Myometrial cell (primary cell): ENCODE results near the gene MTMR3. TPM values are rescaled to one million over a fixed set of nuclear protein-coding genes. Genes with fewer than 3 reads are reported as not detected.

ENCODE experiments used
- total RNA-seq: library from RNA; depleted of rRNA; stranded (reverse); fragments of >200 nt; gene quantifications from 2 replicates; pipeline ENCODE4 v1.2.3, GENCODE V29; 2015

Gene MTMR3
- 16.0 and 25.7 TPM in 2 replicates for total RNA-seq

DNA sequence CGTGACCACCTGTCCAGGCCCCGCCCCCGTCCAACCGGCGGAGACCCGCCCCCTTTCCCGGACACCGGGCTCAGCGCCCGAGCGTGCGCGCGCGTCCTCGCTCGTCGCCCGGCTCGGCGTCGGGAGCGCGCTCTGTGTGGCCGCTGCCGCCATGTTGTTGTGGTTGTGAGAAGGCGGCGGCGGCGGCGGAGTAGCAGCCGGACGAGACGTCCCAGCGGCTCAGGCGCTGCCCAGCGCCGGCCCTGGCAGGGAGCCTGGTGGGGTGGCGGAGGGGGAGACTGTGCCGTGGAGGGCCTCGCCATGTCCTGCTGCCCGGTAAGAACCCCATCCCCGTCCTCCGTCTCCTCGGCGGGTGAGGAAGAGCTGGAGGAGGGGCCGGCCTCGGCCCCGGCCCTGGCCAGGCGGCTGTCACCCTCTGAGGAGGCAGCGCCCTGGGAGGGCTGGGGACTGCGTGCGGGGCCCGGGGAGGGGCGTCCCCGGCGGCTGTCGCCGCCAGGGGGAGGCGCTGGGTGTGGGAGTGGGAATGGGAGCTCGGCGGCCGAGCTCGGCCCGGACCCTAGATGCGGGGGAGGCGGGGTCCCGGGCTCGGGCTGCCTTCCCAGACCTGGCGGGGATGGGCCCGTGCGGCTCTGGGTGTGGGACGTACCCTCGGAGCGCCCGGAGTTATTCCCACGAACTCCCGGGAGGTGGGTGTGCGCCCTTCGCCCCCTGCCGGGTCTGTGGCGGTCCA is at the start of gene MTMR3:
MTMR3 (plus strand) TSS at position 130 of the 730 bp plus-strand sequence. CDS start 87,886 bp downstream, outside the sequence.

GRCh38 chr22:29837741-29838598 is 45.0 kb upstream of the MTMR3 start, which contains the start of gene ASCC2:
Gene ASCC2, minus strand, starts transcription at chr22:29838274. Its CDS starts 5,949 bp downstream, at chr22:29832325.

DNA sequence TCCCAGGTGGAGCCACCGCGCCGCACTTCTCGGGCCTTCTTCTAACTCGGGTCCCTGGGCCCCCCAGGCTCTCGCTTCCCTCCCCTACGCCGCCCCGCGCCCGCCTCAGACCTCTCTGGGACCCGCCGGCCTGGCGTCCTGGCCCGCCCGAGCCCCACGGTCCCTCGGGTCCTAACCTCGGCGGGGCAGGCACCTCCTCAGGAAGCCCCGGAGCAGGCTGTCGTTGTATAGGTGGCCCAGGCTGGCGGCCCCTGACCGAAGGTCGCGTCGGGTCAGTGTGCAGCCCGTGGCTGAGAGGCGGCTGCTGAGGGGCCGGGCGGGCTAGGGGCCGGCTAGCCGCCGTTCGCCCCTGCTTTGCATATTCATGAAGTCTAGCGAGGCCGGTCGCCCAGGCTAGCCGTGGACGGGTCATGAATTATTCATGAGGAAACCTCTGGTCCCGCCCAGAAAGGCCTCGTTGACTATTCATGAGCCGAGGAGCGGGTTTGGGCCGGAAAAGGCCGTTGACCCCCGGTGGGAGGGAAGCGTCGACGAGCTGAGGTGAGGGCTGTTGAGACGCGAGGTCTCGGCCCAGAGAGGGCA is 197.1 kb downstream of the MTMR3 start, which contains the start of gene HORMAD2:
HORMAD2 (plus strand) TSS at position 513 of the 582 bp plus-strand sequence. CDS start 13,489 bp downstream, outside the sequence.

Other genes starting within 250 kb of the MTMR3 start
- gene CABP7, start 163.2 kb upstream of the MTMR3 start, total RNA-seq: not detected in 2 replicates
- gene ZMAT5, start 116.2 kb upstream of the MTMR3 start, total RNA-seq: 35.3 and 49.3 TPM in 2 replicates
- 65.4 and 90.0 TPM in 2 replicates for gene UQCR10, start 115.8 kb upstream of the MTMR3 start, total RNA-seq
- gene ASCC2, start 44.9 kb upstream of the MTMR3 start, total RNA-seq: 21.4 and 28.0 TPM in 2 replicates
- gene HORMAD2, start 197.3 kb downstream of the MTMR3 start, total RNA-seq: not detected in 2 replicates